ENCODE results near the gene IL4R. TPM values are rescaled to one million over a fixed set of nuclear protein-coding genes. Genes with fewer than 3 reads are reported as not detected.
A peak's percentile ranks its signal among the peaks of the same experiment; 100 is the strongest.

Gene IL4R
- total and polyA plus RNA-seq, 2 of the 13 experiments (the other 11 are each of a cell fraction or from before 2014, with no cell fraction given): 15.9 to 49.6 TPM

GRCh38 chr16:27322858-27323780 lies 9.3 kb downstream of the IL4R start (continued):
- TF ChIP-seq, protein P1, sequence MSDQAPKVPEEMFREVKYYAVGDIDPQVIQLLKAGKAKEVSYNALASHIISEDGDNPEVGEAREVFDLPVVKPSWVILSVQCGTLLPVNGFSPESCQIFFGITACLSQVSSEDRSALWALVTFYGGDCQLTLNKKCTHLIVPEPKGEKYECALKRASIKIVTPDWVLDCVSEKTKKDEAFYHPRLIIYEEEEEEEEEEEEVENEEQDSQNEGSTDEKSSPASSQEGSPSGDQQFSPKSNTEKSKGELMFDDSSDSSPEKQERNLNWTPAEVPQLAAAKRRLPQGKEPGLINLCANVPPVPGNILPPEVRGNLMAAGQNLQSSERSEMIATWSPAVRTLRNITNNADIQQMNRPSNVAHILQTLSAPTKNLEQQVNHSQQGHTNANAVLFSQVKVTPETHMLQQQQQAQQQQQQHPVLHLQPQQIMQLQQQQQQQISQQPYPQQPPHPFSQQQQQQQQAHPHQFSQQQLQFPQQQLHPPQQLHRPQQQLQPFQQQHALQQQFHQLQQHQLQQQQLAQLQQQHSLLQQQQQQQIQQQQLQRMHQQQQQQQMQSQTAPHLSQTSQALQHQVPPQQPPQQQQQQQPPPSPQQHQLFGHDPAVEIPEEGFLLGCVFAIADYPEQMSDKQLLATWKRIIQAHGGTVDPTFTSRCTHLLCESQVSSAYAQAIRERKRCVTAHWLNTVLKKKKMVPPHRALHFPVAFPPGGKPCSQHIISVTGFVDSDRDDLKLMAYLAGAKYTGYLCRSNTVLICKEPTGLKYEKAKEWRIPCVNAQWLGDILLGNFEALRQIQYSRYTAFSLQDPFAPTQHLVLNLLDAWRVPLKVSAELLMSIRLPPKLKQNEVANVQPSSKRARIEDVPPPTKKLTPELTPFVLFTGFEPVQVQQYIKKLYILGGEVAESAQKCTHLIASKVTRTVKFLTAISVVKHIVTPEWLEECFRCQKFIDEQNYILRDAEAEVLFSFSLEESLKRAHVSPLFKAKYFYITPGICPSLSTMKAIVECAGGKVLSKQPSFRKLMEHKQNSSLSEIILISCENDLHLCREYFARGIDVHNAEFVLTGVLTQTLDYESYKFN (CRISPR knock-in tag; conservative IDR thresholded peaks at IDR 0.05): peak; percentile 87
- no peak for TF ChIP-seq ARHGAP35 (CRISPR knock-in tag; IDR thresholded peaks at IDR 0.05; ENCODE audit: borderline replicate concordance)
- TF ChIP-seq ZNF142 (CRISPR knock-in tag; IDR thresholded peaks at IDR 0.05): no peak
- peak; percentile 25; the same call in 1 of the 2 replicates for TF ChIP-seq KDM6A (CRISPR knock-in tag; IDR thresholded peaks at IDR 0.05; ENCODE audit: low read depth)
- TF ChIP-seq, protein P2, sequence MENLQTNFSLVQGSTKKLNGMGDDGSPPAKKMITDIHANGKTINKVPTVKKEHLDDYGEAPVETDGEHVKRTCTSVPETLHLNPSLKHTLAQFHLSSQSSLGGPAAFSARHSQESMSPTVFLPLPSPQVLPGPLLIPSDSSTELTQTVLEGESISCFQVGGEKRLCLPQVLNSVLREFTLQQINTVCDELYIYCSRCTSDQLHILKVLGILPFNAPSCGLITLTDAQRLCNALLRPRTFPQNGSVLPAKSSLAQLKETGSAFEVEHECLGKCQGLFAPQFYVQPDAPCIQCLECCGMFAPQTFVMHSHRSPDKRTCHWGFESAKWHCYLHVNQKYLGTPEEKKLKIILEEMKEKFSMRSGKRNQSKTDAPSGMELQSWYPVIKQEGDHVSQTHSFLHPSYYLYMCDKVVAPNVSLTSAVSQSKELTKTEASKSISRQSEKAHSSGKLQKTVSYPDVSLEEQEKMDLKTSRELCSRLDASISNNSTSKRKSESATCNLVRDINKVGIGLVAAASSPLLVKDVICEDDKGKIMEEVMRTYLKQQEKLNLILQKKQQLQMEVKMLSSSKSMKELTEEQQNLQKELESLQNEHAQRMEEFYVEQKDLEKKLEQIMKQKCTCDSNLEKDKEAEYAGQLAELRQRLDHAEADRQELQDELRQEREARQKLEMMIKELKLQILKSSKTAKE (CRISPR knock-in tag; IDR thresholded peaks at IDR 0.05; ENCODE audit: borderline replicate concordance): peak; percentile 57
- 0 out of 2 replicates have a peak, but pooled peaks have one; percentile 20 for TF ChIP-seq RFX3 (CRISPR knock-in tag; IDR thresholded peaks at IDR 0.05)
- peak; percentile 95 for TF ChIP-seq HNRNPL (IDR thresholded peaks at IDR 0.05; ENCODE audit: low read depth, low read length)
- no peak for TF ChIP-seq ERF (CRISPR knock-in tag; IDR thresholded peaks at IDR 0.05)
- TF ChIP-seq SKI (IDR thresholded peaks at IDR 0.05; ENCODE audit: partially characterized antibody): peak; percentile 71
- TF ChIP-seq HOXA3 (CRISPR knock-in tag; IDR thresholded peaks at IDR 0.05): peak; percentile 75
- TF ChIP-seq ZNF850 (CRISPR knock-in tag; conservative IDR thresholded peaks at IDR 0.05): 0 out of 2 replicates have a peak, but pooled peaks have one; percentile 32
- peak; percentile 45; the same call in 1 of the 2 replicates for TF ChIP-seq CREM (IDR thresholded peaks at IDR 0.05)
- no peak for TF ChIP-seq CREM (CRISPR knock-in tag; IDR thresholded peaks at IDR 0.05)
- TF ChIP-seq ZNF761 (CRISPR knock-in tag; conservative IDR thresholded peaks at IDR 0.05): peak; percentile 82
- peak; percentile 52; the same call in 1 of the 2 replicates for TF ChIP-seq ZBTB38 (CRISPR knock-in tag; IDR thresholded peaks at IDR 0.05)

Data from HepG2 (cell line).